ENCODE results near the gene SLC25A10.

- TF ChIP-seq POLR2AphosphoS5 (IDR thresholded peaks at IDR 0.05; ENCODE audit: low read depth, low read length) (no peak), POLR2A (IDR thresholded peaks at IDR 0.05; ENCODE audit: low read depth, low read length) (no peak)
These were observed 15.7 kb upstream of the SLC25A10 start for GRCh38 chr17:81696218-81696941.

Measured in GM12891 (cell line).